Lower leg skin (tissue), 3 donors: ENCODE data around the gene PSMA7.

ENCODE experiments used
- POLR2A ChIP-seq, 2 donors: fragments of 450-650 bp; IDR thresholded peaks; one replicate each; pipeline ENCODE4 v1.6.1; 2016 to 2017; ENCODE audit warnings: antibody characterized with exemption in 2 of 2, mild to moderate bottlenecking in 1 of 2, moderate library complexity in 1 of 2
- TF ChIP-seq, protein P1 (sequence below), 3 donors: fragments of 450-650 bp; IDR thresholded peaks; one replicate each; pipeline ENCODE4 v1.5.1; 2016; ENCODE audit warnings: antibody characterized with exemption in 3 of 3, mild to moderate bottlenecking in 3 of 3, moderate library complexity in 2 of 3

DNA sequence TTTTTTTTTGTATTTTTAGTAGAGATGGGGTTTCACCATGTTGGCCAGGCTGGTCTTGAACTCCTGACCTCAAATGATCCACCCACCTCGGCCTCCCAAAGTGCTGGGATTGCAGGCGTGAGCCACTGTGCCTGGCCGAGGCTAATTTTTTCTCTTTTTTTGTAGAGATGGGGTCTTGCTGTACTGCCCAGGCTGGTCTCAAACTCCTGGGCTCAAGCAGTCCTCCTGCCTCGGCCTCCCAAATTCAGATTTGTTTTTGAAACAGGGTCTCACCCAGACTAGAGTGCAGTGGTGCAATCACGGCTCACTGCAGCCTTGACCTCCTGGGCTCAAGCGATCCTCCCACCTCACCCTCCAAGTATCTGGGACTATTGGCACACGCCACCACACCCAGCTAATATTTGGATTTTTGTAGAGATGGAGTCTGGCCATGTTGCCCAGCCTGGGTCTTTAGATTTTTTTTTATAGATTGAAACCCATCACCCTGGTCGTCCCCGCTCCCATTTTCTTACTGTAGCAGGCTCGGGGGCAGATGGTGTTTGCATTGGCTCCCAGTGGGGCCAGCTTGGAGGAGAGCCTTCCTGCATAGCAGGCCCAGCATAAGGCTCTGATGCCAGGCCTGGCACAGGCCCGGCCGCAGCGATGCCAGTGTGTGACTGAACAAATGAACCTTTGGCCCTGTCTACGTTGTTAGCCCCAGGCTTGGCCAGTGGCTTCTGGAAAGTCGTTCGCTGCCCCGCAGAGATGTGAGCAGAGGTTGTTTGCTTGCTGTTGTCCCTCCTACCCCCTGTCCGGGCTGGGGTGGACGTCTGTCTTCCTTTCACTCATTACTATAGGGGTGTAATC, 35.3 kb upstream of the PSMA7 start:
- TF ChIP-seq POLR2A (IDR thresholded peaks at IDR 0.05) = no peak
- TF ChIP-seq, protein P1, sequence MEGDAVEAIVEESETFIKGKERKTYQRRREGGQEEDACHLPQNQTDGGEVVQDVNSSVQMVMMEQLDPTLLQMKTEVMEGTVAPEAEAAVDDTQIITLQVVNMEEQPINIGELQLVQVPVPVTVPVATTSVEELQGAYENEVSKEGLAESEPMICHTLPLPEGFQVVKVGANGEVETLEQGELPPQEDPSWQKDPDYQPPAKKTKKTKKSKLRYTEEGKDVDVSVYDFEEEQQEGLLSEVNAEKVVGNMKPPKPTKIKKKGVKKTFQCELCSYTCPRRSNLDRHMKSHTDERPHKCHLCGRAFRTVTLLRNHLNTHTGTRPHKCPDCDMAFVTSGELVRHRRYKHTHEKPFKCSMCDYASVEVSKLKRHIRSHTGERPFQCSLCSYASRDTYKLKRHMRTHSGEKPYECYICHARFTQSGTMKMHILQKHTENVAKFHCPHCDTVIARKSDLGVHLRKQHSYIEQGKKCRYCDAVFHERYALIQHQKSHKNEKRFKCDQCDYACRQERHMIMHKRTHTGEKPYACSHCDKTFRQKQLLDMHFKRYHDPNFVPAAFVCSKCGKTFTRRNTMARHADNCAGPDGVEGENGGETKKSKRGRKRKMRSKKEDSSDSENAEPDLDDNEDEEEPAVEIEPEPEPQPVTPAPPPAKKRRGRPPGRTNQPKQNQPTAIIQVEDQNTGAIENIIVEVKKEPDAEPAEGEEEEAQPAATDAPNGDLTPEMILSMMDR (IDR thresholded peaks at IDR 0.05) = no peak
